HepG2 (cell line): ENCODE data around the gene ACTL7B. TPM values are rescaled to one million over a fixed set of nuclear protein-coding genes. Genes with fewer than 3 reads are reported as not detected.

ENCODE experiments used
- BORCS8-MEF2B ChIP-seq: sonication (generic); formaldehyde crosslinking; IDR thresholded peaks from 2 replicates; pipeline ENCODE4 v1.8.0; 2022; ENCODE audit warnings: mild to moderate bottlenecking, missing genetic modification reagents
- EED ChIP-seq: sonication (generic); formaldehyde crosslinking; IDR thresholded peaks from 2 replicates; pipeline ENCODE4 v1.5.0; 2020; ENCODE audit warnings: mild to moderate bottlenecking, missing genetic modification reagents
- FOXO1 ChIP-seq: sonication (generic); formaldehyde crosslinking; IDR thresholded peaks from 2 replicates; pipeline ENCODE4 v1.4.0; 2020; ENCODE audit warnings: missing genetic modification reagents
- JDP2 ChIP-seq: sonication (generic); formaldehyde crosslinking; IDR thresholded peaks from 2 replicates; pipeline ENCODE4 v1.8.1; 2022; ENCODE audit warnings: missing genetic modification reagents, borderline replicate concordance
- KDM4B ChIP-seq: sonication (generic); formaldehyde crosslinking; IDR thresholded peaks from 2 replicates; pipeline ENCODE4 v1.4.0; 2020; ENCODE audit warnings: missing genetic modification reagents
- KLF9 ChIP-seq: IDR thresholded peaks from 2 replicates; pipeline ENCODE4 v1.6.1; 2016; ENCODE audit warnings: low read depth
- MYC ChIP-seq: sonication (generic); formaldehyde crosslinking; IDR thresholded peaks from 2 replicates; pipeline ENCODE4 v1.9.0; 2021; ENCODE audit warnings: missing genetic modification reagents, borderline replicate concordance
- PHF21A ChIP-seq: sonication (generic); formaldehyde crosslinking; IDR thresholded peaks from 2 replicates; pipeline ENCODE4 v1.5.0; 2020; ENCODE audit warnings: mild to moderate bottlenecking, missing genetic modification reagents
- PLSCR1 ChIP-seq: sonication (generic); formaldehyde crosslinking; IDR thresholded peaks from 2 replicates; pipeline ENCODE4 v1.5.0; 2020; ENCODE audit warnings: missing genetic modification reagents, mild to moderate bottlenecking, borderline replicate concordance
- ZBTB37 ChIP-seq: sonication (generic); formaldehyde crosslinking; IDR thresholded peaks from 2 replicates; pipeline ENCODE4 v1.4.0; 2020; ENCODE audit warnings: mild to moderate bottlenecking, missing genetic modification reagents
- ZBTB39 ChIP-seq: sonication (generic); formaldehyde crosslinking; IDR thresholded peaks from 2 replicates; pipeline ENCODE4 v1.5.0; 2020; ENCODE audit warnings: missing genetic modification reagents
- ZNF207 ChIP-seq: fragments of 450-650 bp; IDR thresholded peaks from 2 replicates; pipeline ENCODE4 v1.6.1; 2016; ENCODE audit warnings: antibody characterized with exemption, borderline replicate concordance
- ZNF318 ChIP-seq: sonication (generic); formaldehyde crosslinking; IDR thresholded peaks from 2 replicates; pipeline ENCODE4 v1.4.0; 2020; ENCODE audit warnings: mild to moderate bottlenecking, missing genetic modification reagents
- ZNF552 ChIP-seq: sonication (generic); formaldehyde crosslinking; IDR thresholded peaks from 2 replicates; pipeline ENCODE4 v1.9.0; 2022; ENCODE audit warnings: missing genetic modification reagents, mild to moderate bottlenecking, borderline replicate concordance
- ZNF784 ChIP-seq: sonication (generic); formaldehyde crosslinking; IDR thresholded peaks from 2 replicates; pipeline ENCODE4 v1.5.1; 2020; ENCODE audit warnings: missing genetic modification reagents, mild to moderate bottlenecking, borderline replicate concordance
- polyA plus RNA-seq, 8 experiments: library from polyadenylated mRNA; depleted of rRNA in 3 of 8; stranded (reverse) in 7 of 8; unstranded in 1 of 8; fragments of >200 nt; fragmentation: Illumina TruSeq in 4 of 8; extraction: Trizol in 4 of 8; gene quantifications; 2 replicates each; pipeline versions ENCODE4 v1.2.1 to v1.2.3, GENCODE V29; 2011 to 2016; ENCODE audit warnings: low read depth in 4 of 8, missing spikeins in 1 of 8, mixed read lengths in 1 of 8; ENCODE audit not compliant: insufficient read depth in 1 of 8
- total RNA-seq, 5 experiments: library from RNA; depleted of rRNA; stranded (reverse); fragments of >200 nt; fragmentation: Illumina TruSeq; extraction: Trizol; gene quantifications; 2 replicates each; pipeline ENCODE4 v1.2.3, GENCODE V29; 2016; ENCODE audit warnings: low read depth in 1 of 5

Gene ACTL7B
- total and polyA plus RNA-seq, 2 of the 13 experiments (the other 11 are each of a cell fraction or from before 2014, with no cell fraction given): 0.07 to 0.11 TPM

- TF ChIP-seq ZBTB39 (peak; percentile 78; the same call in 1 of the 2 replicates), MYC (peak; percentile 72), JDP2 (CRISPR knock-in tag) (peak; percentile 61; the same call in 1 of the 2 replicates), KLF9 (CRISPR knock-in tag) (no peak), EED (CRISPR knock-in tag) (no peak), PHF21A (CRISPR knock-in tag) (peak; percentile 96), FOXO1 (peak; percentile 99), PLSCR1 (CRISPR knock-in tag) (no peak), KDM4B (CRISPR knock-in tag) (peak; percentile 74), BORCS8-MEF2B (CRISPR knock-in tag) (no peak; the same call in 1 of the 2 replicates), ZNF784 (no peak), ZNF207 (no peak), ZNF318 (no peak), ZBTB37 (CRISPR knock-in tag) (no peak; the same call in 1 of the 2 replicates), ZNF552 (CRISPR knock-in tag) (no peak)
These were observed 30.0 kb upstream of the ACTL7B start (continued) for GRCh38 chr9:108885643-108886348.
